Measurements from ENCODE around the gene FLOT2.

GRCh38 chr17:28857905-28858800, 39.4 kb downstream of the FLOT2 start:
- TF ChIP-seq CTCF (conservative IDR thresholded peaks at IDR 0.05) = no peak
- TF ChIP-seq ZFX (IDR thresholded peaks at IDR 0.05) = no peak
